Epidermal melanocyte (primary cell): Measurements from ENCODE around the gene MCRIP2.
"Not testable (repeated sequence)": the region's sequence is repeated elsewhere in the genome, so short reads cannot be mapped to it uniquely, and the experiment has no call there.

Experiments used
- DNase-seq: peaks from one replicate; pipeline ENCODE4 v3.0.0; 2011; ENCODE audit warnings: low spot score; ENCODE audit not compliant: insufficient read length

MCRIP2 gene, protein sequence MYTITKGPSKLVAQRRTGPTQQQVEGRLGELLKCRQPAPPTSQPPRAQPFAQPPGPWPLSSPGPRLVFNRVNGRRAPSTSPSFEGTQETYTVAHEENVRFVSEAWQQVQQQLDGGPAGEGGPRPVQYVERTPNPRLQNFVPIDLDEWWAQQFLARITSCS

DNA sequence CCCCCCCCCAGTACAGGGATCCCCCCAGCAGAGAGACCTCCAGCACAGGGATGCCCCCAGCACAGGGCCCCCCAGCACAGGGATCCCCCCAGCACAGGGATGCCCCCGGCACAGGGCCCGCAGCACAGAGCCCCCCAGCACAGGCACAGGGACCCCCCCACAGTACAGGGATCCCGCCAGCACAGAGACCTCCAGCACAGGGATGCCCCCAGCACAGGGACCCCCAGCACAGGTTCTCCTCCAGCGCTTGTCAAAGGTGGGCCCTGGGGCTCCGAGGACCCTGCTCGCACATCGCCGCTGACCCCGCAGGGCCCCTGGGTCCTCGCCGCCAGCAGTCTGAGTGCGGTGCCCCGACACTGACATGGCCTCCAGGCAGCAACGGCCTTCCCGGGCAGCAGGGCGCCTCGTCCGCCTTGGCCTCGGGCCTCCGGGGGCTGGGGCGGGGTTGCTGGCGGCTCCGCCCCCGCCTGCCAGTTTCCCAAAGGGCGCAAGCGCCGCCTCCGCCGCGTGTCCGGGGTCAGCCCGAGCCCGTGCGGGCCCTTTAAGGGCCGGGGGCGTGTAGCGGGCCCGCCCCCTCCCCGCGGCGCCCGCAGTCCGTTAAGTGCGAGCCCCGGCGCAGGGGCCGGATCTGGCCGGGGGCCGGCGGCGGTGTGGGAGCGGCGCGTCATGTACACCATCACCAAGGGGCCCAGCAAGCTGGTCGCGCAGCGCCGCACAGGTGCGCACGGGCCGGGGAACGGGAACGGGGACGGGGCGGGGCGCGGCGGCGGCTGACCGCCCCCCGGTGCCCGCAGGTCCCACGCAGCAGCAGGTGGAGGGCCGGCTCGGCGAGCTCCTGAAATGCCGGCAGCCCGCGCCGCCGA lies at the start of gene MCRIP2:
Gene MCRIP2, plus strand, starts transcription at position 503 of the 863 bp plus-strand sequence. Its CDS starts 164 bp downstream, at position 667.
- DNase-seq: peak; percentile 93

- no peak for DNase-seq
Observed at GRCh38 chr16:591892-592517, 49.6 kb upstream of the MCRIP2 start.

DNA sequence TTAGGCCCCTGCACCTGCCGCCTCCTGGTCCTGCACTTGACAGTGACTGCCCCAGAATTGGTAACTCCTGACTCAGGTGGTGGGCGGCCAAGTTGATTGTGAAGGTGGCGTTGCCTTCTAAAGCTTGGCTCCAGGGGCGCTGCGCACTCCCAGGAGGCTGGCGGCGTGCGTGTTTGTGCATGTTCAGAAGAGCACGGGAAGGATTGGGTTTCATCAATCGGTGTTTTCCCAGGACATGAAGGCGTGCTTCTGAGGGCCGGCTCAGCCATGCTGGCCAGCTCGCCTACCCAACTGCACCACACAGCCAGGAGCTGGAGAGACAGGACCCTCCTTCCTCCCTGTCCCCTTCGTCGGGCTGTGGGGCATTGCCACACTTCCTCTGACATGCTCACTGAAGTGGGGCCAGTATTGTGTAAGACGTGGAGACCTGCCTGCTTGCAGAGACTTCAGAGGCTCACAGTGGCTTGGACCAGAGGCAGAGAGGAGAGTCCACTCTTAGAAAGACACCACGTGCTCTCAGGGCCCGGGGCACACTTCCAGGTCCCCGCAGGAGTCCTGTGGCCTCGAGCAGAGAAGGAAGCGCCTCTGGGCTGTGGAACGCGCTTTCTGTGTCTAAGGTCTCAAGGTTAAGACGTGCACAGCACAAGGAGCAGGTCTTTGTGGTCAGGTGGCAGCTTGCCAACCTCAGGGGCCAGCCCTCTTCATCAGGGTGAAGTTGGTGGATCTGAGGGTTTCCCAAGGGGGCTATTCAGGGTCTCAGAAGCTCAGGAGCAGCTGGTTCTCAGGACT lies 48.9 kb upstream of the MCRIP2 start:
- DNase-seq: no peak

- DNase-seq: no peak
Observed at GRCh38 chr16:593406-593805, 48.2 kb upstream of the MCRIP2 start.

- no peak for DNase-seq
Observed at GRCh38 chr16:593807-594206, 47.8 kb upstream of the MCRIP2 start.

- DNase-seq: no peak
Observed at GRCh38 chr16:595094-595528, 46.5 kb upstream of the MCRIP2 start.

- no peak for DNase-seq
Observed at GRCh38 chr16:595942-596735, 45.5 kb upstream of the MCRIP2 start.

DNA sequence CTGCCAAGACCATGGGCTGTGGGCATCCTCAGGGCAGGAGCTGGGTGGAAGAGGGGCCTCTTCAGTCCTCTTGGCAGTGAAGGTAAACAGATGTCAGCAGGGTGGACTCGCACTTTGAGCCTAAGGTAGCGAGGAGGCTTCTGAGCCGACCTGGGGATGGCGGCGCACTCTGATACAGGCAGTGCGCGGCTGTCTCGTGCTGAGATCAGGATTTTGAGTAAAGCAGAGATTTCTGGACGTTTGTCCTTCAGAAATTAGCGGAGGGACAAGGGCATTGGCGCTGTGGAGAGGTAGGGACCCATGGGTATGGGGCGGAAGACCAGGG lies 44.9 kb upstream of the MCRIP2 start:
- no peak for DNase-seq

DNA sequence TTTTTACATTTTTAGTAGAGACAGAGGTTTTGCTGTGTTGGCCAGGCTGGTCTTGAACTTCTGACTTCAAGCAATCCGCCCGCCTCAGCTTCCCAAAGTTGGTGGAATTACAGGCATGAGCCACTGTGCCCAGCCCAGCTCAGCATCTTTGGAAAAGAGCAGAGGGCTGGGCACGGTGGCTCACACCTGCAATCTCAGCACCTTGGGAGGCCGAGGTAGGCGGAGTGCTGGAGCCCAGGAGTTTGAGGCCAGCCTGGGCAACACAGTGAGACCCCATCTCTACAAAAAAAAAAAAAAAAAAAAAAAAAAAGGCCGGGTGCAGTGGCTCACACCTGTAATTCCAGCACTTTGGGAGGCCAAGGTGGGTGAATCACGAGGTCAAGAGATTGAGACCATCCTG lies 44.0 kb upstream of the MCRIP2 start:
- not testable (repeated sequence) for DNase-seq

DNA sequence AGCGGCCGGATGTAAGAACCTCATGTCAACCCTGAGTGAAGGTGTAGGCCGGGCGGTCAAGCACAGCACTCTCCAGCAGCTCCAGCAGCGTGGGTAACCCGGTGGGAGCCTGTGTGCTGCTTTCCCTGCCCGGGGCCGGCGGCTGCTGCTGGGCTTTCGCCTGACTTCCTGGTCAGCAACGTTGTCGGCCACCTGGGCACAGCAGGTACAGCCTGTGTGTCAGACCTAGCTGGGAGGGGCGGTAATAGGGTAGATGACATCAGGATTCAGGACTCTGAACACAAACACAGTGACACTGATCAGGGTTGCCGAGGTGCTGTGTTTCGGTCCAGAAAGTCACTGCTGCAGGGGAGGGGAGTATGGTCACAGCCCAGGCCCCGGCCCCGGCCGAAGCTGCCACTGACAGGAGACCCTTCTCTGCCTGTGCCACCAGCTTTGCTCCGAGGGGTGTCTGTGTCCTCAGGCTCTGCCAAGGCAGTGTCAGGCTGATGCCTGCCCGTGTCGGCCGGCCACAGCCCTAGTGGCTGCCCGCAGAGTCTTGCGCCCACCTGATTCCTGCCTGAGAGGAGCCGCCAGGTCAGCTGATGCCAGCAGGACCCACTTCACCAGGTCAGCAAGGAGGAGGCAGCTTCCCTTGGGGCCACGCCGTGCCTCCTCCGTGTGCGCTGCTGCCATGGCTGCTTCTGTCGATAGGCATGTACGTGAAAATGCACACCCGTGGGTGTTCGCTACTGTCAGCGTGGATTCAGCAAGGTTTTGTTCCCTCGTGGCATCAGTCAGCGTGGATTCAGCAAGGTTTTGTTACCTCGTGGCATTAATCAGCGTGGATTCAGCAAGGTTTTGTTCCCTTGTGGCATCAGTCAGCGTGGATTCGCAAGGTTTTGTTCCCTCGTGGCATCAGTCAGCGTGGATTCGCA lies 42.5 kb upstream of the MCRIP2 start:
- DNase-seq: no peak

GRCh38 chr16:600781-601180 lies 40.8 kb upstream of the MCRIP2 start:
- DNase-seq: no peak

DNA sequence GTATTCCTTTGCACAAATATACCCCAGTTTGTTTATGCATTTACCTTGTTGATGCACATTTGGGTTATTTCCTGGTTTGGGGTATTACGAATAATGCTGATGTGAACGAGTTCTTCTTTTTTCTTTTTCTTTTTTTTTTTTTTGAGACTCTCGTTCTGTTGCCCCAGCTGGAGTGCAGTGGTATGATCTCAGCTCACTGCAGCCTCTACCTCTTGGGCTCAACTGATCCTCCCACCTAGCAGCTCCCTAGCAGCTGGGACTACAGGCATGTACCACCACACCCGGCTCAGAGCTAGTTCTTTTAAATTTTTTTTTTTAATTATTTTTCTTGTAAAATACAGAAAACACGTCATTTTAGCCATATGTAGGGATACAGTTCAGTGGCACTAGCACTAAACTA lies 37.7 kb upstream of the MCRIP2 start:
- no peak for DNase-seq

GRCh38 chr16:606656-607307 lies 34.8 kb upstream of the MCRIP2 start:
- no peak for DNase-seq

DNA sequence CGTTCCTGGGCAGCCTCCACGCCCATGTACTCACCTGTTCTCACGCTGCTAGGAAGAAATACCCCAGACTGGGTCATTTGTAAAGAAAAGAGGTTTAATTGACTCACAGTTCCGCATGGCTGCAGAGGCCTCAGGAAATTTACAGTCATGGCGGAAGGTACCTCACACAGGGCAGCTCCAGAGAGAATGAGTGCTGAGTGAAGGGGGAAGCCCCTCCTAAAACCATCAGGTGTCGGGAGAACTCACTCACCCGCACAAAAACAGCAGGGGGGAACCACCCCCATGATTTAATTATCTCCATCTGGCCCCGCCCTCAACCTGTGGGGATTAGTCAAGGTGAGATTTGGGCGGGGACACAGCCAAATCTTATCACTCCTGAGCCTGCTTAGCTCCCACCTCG lies 33.6 kb upstream of the MCRIP2 start:
- no peak for DNase-seq

DNA sequence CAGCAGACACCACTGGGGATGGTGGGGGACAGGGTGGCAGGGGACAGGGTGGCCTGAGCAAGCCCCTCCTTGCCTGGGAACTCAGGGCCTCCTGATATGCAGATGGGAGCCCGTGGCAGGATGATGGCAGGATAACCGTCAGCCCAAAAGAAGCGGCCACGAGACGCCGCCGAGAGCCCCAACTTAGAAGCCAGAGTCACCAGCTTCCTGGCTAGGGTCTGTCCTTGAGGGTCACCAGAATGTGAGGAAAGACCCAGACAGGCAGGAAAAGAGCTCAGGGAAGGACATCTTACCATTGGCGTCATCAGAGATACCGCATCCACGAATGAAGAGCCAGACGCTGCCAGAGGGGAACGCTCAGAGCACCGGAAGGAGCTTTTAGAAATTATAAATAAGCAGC lies 32.3 kb upstream of the MCRIP2 start:
- no peak for DNase-seq

DNA sequence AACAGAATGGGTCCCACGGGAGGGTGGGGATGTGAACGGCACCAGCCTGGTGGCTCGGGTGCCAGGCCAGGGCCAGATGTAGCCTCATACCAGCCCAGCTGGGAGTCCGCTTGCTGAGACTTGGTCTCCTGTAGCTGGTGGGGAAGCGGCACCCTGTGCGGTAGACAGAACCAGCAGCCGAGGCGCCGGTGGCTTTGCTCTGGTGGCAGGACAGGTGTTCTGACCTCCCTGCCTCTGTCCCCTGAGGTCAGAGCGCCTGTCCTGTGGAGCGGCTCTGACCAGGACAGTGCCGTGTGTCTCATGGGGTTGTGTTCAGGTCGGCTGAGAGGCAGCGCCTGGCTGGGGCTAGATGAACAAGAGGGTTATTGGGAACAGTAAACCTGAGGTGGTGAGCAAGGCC lies 31.6 kb upstream of the MCRIP2 start:
- no peak for DNase-seq

DNA sequence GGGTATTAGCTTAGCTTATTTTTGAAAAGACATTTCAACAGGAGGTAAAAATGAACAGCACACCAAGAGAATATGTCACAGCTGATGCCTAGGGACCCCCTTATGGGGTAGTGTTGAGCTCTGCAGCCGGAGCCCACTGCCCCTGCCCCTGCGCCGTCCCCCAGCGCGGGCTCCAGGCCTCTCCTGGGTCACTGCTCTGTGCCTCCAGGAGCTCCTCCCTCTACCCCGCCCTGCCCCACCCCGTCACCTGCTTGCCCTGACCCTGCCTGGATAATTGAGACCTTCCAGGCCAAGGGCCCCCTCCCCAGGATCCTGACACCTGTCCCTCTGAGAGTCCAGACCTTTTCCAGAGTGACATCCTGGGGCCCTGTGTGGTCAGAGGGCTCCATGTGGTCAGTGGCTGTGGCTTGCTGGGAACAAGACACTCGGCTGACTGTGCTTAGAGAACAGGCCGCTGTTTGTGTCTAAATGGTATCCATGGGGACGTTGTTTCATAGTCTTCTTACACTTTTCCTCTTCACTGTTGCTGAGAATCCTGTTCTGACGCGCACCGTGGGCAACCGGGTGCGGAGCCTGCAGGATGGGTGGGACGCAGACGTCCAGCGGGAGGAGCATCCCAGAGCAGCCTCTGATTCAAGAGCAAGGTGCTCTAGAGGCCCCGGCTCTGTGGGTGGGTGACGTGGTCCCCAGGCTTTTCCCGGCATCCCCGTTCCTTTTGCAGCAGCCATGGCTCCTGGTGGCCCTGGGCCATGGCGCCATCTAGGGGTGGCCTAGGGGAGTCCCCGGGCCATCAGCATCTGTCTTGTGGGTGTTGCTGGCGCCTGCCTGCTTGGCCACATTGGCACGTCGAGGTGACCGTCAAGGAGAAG lies 30.9 kb upstream of the MCRIP2 start:
- no peak for DNase-seq

- DNase-seq: no peak
Observed at GRCh38 chr16:615122-615521, 26.5 kb upstream of the MCRIP2 start.
